Esophagus muscularis mucosa (tissue), 4 donors: ENCODE measurements around the gene MAML3. TPM values are rescaled to one million over a fixed set of nuclear protein-coding genes. Genes with fewer than 3 reads are reported as not detected.

Experiments
- DNase-seq: peaks from one replicate; pipeline ENCODE4 v3.0.0-alpha.2; 2017; ENCODE audit errors: extremely low spot score
- H3K27ac ChIP-seq, 4 donors: fragments of 200-600 bp; sonication (generic); replicated peaks in 1 of 4; 1 replicate in 3 of 4; 2 replicates in 1 of 4; pipeline ENCODE4 v1.5.1; 2016 to 2019; ENCODE audit warnings: mild to moderate bottlenecking in 1 of 4
- H3K27me3 ChIP-seq, 4 donors: fragments of 200-600 bp; sonication (generic); one replicate each; pipeline versions ENCODE4 v1.5.1 to v1.6.0; 2016 to 2019
- H3K36me3 ChIP-seq, 4 donors: fragments of 200-600 bp; sonication (generic); one replicate each; pipeline ENCODE4 v1.5.1; 2016 to 2019
- H3K4me1 ChIP-seq, 4 donors: fragments of 200-600 bp; sonication (generic); one replicate each; pipeline ENCODE4 v1.5.1; 2016 to 2019
- H3K4me3 ChIP-seq, 4 donors: fragments of 200-600 bp; sonication (generic); 1 replicate in 2 of 4; 2 replicates in 2 of 4; pipeline ENCODE4 v1.5.1; 2016 to 2019; ENCODE audit warnings: mild to moderate bottlenecking in 4 of 4, moderate library complexity in 1 of 4
- H3K9me3 ChIP-seq, 4 donors: fragments of 200-600 bp; sonication (generic); 1 replicate in 3 of 4; 2 replicates in 1 of 4; pipeline ENCODE4 v1.5.1; 2016 to 2019
- CTCF ChIP-seq, 3 experiments: fragments of 200-600 bp in 2 of 3; fragments of 450-650 bp in 1 of 3; sonication (generic) in 2 of 3; IDR thresholded peaks; one replicate each; pipeline ENCODE4 v1.5.1; 2017 to 2019; ENCODE audit warnings: antibody characterized with exemption in 3 of 3, mild to moderate bottlenecking in 2 of 3, moderate library complexity in 1 of 3
- EP300 ChIP-seq: sonication (generic); formaldehyde crosslinking; IDR thresholded peaks from one replicate; pipeline ENCODE4 v1.6.1; 2017; ENCODE audit warnings: antibody characterized with exemption
- POLR2A ChIP-seq: fragments of 450-650 bp; IDR thresholded peaks from one replicate; pipeline ENCODE4 v1.6.1; 2017; ENCODE audit warnings: antibody characterized with exemption, moderate library complexity, mild to moderate bottlenecking, low read depth
- POLR2AphosphoS5 ChIP-seq, 2 donors: sonication (generic); formaldehyde crosslinking; IDR thresholded peaks; one replicate each; pipeline ENCODE4 v1.6.1; 2017; ENCODE audit warnings: antibody characterized with exemption in 2 of 2
- WGBS: methylation state at CpG from one replicate; pipeline ENCODE4 v1.1.5; 2018; 5-methylcytosine and 5-hydroxymethylcytosine counted together
- intact Hi-C: fragments of 100-400 bp; cut with DNase I; formaldehyde crosslinking; loops from one replicate; pipeline ENCODE4 v1.15.1; 2023
- total RNA-seq, 4 donors: library from RNA; depleted of rRNA; stranded (reverse); fragments of >200 nt; gene quantifications; one replicate each; pipeline versions ENCODE4 v1.1.0 to v1.2.1, GENCODE V29; 2016

MAML3 gene
- total RNA-seq, 4 donors from 2014 or later: 5.0 to 8.7 (median 7.1) TPM

GRCh38 chr4:140088323-140088967 lies 65.5 kb downstream of the MAML3 start:
- Histone ChIP-seq H3K4me3 (no peak overlapping the region), H3K4me1 (peaks cover 15 to 55% (median 43%) of the 10 kb centered on the region in 4 donors), H3K36me3 (no peaks in the 10 kb centered on the region), H3K9me3 (no peaks in the 10 kb centered on the region), H3K27ac (no peak overlapping the region), H3K27me3 (no peaks in the 10 kb centered on the region)
- TF ChIP-seq EP300 (no peak), CTCF (IDR thresholded peaks at IDR 0.05) (no peak), POLR2AphosphoS5 (IDR thresholded peaks at IDR 0.05) (no peak), POLR2A (no peak)
- WGBS: 82% methylated on average over 5 of the region's 5 CpGs
- intact Hi-C loops: no loop called here
- no peak for DNase-seq

- TF ChIP-seq EP300 (no peak), CTCF (IDR thresholded peaks at IDR 0.05) (no peak), POLR2AphosphoS5 (IDR thresholded peaks at IDR 0.05) (no peak)
- peak overlapping the region; percentile 18 to 52 (median 46) for H3K27ac ChIP-seq
- no peaks in the 10 kb centered on the region for H3K27me3 ChIP-seq
- no peaks in the 10 kb centered on the region for H3K36me3 ChIP-seq
- no peaks in the 10 kb centered on the region for H3K9me3 ChIP-seq
- 67% methylated on average over 4 of the region's 4 CpGs for WGBS
- H3K4me3 ChIP-seq: peak overlapping the region in 1 of 4 donors; percentile 8
- peaks cover 0 to 57% (median 43%) of the 10 kb centered on the region in 4 donors for H3K4me1 ChIP-seq
- no peak for DNase-seq
- intact Hi-C loops: no loop called here
These were observed 68.1 kb downstream of the MAML3 start for GRCh38 chr4:140085881-140086280.

DNA sequence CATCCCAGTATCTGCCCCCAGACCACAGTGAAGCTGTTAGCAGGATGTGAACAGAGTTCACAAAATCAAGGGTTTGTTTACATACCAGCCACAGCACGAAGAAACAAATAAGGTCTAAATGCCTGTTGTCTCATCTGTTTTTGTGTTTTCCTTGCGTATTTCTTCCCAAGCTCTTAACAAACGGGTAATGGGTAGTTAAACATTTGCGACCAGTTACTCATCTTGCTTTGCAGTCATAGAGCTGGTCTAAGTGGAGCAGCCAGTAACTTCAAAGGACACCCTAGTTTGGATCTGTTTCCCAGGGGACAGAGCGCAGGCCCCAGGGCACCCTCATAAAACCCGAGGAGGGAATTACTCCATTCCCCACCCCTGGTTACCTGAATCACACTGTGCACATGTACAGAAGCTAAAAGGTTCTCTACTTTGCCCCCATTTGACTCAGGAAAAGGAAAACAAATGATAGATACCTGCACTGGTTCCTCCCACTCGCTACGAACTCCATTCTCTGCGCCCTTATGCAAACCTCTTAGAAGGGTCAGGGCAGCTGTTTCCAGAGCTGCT lies 68.8 kb downstream of the MAML3 start:
- no peaks in the 10 kb centered on the region for H3K9me3 ChIP-seq
- WGBS: 70% methylated on average over 9 of the region's 9 CpGs
- DNase-seq: no peak
- no peaks in the 10 kb centered on the region for H3K36me3 ChIP-seq
- intact Hi-C loops: no loop called here
- peak overlapping the region in 1 of 4 donors; percentile 8 for H3K4me3 ChIP-seq
- TF ChIP-seq POLR2A (no peak), CTCF (IDR thresholded peaks at IDR 0.05) (no peak), EP300 (no peak), POLR2AphosphoS5 (IDR thresholded peaks at IDR 0.05) (no peak)
- peak overlapping the region; percentile 18 to 52 (median 46) for H3K27ac ChIP-seq
- no peaks in the 10 kb centered on the region for H3K27me3 ChIP-seq
- H3K4me1 ChIP-seq: peaks cover 0 to 63% (median 50%) of the 10 kb centered on the region in 4 donors

- H3K27ac ChIP-seq: peak overlapping the region in 3 of 4 donors; percentile 18 to 52 (median 47)
- H3K9me3 ChIP-seq: no peaks in the 10 kb centered on the region
- H3K27me3 ChIP-seq: no peaks in the 10 kb centered on the region
- no peak for DNase-seq
- H3K4me3 ChIP-seq: no peak overlapping the region
- intact Hi-C loops: loop anchor here (5.0 kb wide), 1 partner anchor 68 kb away; the partner anchor contains the start of gene MAML3
- TF ChIP-seq CTCF (IDR thresholded peaks at IDR 0.05) (no peak), POLR2A (no peak), POLR2AphosphoS5 (IDR thresholded peaks at IDR 0.05) (no peak), EP300 (no peak)
- WGBS: 70% methylated on average over 5 of the region's 5 CpGs
- H3K36me3 ChIP-seq: no peaks in the 10 kb centered on the region
- H3K4me1 ChIP-seq: peaks cover 0 to 70% (median 56%) of the 10 kb centered on the region in 4 donors
These were observed 69.6 kb downstream of the MAML3 start for GRCh38 chr4:140084385-140084784.
